Measurements from ENCODE around the gene MAP3K14.

MAP3K14 gene

DNA sequence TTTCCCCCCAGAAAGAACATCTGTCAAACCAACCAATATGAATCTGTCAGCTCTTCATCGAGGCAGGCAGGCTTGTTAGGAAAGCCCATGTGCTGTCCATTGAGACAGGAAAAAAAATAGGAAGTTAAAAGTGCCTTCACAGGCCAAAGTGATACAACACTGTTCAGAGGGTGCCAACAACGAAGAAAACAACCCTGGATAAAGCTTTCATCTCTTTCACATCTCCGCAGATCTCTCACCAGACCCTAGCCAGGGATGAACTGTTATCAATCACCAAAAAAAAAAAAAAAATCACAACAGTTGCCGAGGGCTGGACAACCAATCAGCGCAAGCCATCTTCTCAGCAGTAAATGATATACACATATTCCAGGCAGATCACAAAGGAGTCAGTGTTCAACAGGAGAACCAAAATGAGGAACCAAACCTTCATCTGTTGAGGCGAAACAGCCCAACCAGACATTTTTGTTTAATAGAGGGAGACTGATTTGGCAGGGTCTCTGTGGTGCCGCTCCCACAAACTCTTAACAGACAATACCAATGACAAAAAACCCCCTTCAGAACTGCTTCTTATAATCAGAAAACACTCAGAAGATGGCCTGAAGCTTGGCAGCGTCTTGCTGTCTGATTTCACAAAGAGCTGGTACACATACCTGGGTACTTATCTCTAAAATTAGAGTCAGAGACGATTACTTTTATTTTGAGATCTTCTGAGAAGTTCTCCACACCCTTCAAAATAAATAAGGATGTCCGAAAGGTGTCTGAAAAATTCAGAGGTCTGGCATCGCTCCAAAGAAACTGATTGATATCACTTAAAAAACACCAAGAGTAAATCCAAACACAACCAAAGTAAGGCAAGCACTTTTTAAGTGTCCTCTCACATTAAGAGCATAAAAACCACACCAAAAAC, 1.8 kb downstream of the MAP3K14 start:
- peak overlapping the region; percentile 60; the same call in 1 of the 2 replicates for H3K9ac ChIP-seq (ENCODE audit: low read depth, low read length)
- peaks cover 59% of the 10 kb centered on the region for H3K4me1 ChIP-seq (ENCODE audit: insufficient read depth, low read length)
- H3K36me3 ChIP-seq (ENCODE audit: insufficient read depth, low read length) = no peaks in the 10 kb centered on the region; the same call in 1 of the 2 replicates
- H3K9me3 ChIP-seq (ENCODE audit: control insufficient read depth, insufficient read depth, low read length) = no peaks in the 10 kb centered on the region

DNA sequence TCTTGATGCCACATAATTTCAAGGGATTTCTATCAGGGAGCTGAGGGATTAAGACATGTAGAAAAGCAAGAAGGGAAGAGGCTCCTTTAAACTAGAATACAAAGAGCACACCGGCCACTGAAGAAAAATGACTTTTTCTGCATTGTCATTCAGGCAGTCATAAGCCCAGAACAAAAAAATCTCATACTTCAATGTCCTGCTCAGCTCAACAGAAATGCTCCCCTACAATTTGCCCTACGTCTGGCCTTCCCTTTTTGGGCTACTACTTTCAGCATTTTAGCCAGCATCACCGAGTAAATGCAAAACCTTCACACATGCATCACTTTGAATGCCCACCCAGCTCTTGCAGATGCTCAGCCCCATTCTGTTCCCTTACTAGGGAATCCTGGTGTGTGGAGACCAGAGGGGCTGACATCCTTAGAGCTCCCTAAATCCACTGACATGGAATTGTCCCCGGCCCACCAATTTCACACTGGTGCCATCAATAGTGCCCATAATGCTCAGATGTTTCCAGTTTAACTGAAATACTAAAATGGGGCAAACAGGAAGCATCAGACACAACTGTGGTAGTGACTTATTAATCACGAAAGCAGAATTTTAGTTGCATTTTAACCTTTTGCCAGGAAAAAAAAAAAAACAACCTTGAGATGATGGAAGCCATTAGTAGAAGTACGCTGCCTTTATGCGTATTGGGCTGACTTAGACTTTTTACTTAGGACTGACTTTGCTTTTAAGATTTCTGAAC, 2.7 kb downstream of the MAP3K14 start:
- no peaks in the 10 kb centered on the region for H3K9me3 ChIP-seq (ENCODE audit: control insufficient read depth, insufficient read depth, low read length)
- peaks cover 52% of the 10 kb centered on the region for H3K4me1 ChIP-seq (ENCODE audit: insufficient read depth, low read length)
- no peak overlapping the region for H3K9ac ChIP-seq (ENCODE audit: low read depth, low read length)
- no peaks in the 10 kb centered on the region; the same call in 1 of the 2 replicates for H3K36me3 ChIP-seq (ENCODE audit: insufficient read depth, low read length)

DNA sequence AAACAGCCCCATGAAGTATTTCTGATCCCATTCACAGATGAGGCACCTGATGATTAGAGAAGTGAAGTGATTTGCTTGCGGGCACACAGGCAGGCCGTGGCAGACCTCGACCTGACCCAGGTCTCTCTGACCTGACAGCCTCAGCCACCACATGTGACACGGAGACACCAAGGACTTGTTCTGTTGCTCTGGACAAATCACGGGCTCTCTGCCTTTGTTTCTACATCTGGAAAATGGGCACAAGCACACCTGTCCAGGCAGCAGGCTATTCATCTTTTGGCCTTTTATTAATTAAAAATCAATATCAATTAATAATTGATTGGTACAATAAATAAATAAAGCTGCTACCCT, 3.4 kb downstream of the MAP3K14 start:
- no peaks in the 10 kb centered on the region; the same call in 1 of the 2 replicates for H3K36me3 ChIP-seq (ENCODE audit: insufficient read depth, low read length)
- H3K9me3 ChIP-seq (ENCODE audit: control insufficient read depth, insufficient read depth, low read length) = no peaks in the 10 kb centered on the region
- peaks cover 46% of the 10 kb centered on the region; the same call in 1 of the 2 replicates for H3K4me1 ChIP-seq (ENCODE audit: insufficient read depth, low read length)
- H3K9ac ChIP-seq (ENCODE audit: low read depth, low read length) = no peak overlapping the region

DNA sequence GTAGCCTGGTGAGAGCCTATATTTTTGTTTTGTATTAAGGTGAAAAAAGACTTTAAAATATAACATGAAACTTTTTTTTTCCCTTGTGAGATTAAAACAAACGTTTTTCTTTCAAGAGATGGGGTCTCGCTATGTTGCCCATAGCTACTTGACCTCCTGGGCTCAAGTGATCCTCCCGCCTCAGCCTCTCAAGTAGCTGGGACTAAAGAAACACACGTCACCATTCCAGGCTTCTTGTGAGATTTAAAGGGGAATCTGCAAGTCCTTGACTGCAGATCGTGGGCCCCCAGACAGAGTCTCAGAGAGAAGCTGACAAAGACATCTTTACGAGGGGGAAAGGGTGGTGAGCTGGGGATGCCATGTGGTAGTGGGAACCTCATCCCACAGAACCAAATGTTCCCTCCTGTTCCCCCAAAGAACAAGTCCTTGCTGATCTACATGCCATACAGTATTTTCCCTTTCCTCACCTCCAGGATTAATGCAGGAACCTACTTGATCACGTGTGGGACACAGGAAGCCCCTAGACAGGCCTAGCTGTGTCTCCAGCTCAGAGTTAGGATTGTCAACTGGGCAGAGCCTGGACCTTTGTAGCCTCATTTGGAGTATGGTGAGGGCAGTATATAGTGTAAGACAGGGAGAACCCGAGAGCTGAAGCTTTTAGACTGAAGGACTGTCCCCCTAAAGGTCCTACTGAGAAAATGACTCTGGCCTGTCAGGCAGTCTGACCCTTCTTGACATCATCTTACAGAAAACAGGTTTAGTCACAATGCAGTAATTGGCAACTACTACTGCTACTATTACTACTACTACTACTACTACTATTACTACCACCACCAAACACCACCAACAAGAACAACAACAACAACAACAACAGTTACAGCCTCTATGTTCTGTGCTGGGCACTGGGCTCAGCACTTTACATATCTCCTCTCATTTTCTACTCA, 4.1 kb downstream of the MAP3K14 start:
- Histone ChIP-seq H3K36me3 (ENCODE audit: insufficient read depth, low read length) (no peaks in the 10 kb centered on the region; the same call in 1 of the 2 replicates), H3K4me1 (ENCODE audit: insufficient read depth, low read length) (peaks cover 39% of the 10 kb centered on the region; the same call in 1 of the 2 replicates), H3K9ac (ENCODE audit: low read depth, low read length) (no peak overlapping the region), H3K9me3 (ENCODE audit: control insufficient read depth, insufficient read depth, low read length) (no peaks in the 10 kb centered on the region)

DNA sequence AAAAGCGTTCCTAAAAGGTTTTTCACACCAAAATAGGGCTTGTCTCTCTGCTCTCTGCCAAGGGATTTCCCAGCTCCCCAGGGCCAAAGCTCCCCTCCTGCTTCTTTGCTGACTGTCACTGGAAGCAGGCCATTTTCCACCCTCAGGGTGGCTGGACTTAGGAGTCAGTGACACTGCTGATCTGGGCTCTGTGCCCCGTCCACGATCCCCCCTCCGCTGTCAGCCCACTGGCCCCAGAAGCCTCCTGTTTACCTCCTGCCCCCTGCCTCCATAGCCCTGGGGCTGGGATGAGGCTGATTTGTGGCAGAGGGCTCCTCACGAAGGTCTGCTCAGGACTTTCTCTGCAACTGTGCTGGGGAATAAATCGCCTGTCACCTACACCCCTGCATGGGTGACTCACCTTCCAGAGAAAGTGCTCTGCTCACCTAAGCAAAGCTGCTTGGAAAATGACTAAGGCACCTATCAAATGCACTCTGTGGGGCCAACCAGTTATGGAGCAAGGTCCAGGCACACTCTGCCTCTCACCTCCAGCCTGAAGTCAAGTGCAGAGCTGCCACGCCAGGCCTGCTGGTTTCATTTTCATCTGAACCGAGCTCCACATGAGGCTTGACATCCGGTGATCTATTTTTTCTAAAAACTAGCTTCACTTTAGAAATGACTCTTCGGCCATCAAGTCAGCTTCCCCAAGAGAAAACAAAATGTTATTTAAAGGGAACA, 4.9 kb downstream of the MAP3K14 start:
- Histone ChIP-seq H3K9ac (ENCODE audit: low read depth, low read length) (no peak overlapping the region), H3K4me1 (ENCODE audit: insufficient read depth, low read length) (peaks cover 38% of the 10 kb centered on the region; the same call in 1 of the 2 replicates), H3K36me3 (ENCODE audit: insufficient read depth, low read length) (no peaks in the 10 kb centered on the region; the same call in 1 of the 2 replicates), H3K9me3 (ENCODE audit: control insufficient read depth, insufficient read depth, low read length) (no peaks in the 10 kb centered on the region)

DNA sequence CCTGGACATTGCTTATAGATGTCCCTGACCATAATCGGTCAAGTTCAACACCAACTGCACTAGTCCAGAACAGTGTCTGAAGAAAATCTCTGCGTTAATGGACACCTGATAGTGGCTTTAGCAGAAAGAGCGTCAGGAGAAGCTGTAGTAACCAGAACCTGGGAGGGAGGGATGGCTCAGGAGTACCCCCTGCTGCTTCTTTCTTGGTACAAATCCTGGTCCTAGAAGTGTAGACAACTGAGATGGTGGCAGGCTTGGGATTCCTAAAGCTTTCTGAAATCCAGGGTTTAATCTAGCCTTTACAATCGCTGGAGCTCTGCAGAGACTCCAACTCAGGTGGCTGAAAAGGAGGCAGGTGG, 5.4 kb downstream of the MAP3K14 start:
- Histone ChIP-seq H3K9ac (ENCODE audit: low read depth, low read length) (no peak overlapping the region), H3K9me3 (ENCODE audit: control insufficient read depth, insufficient read depth, low read length) (no peaks in the 10 kb centered on the region), H3K36me3 (ENCODE audit: insufficient read depth, low read length) (no peaks in the 10 kb centered on the region; the same call in 1 of the 2 replicates), H3K4me1 (ENCODE audit: insufficient read depth, low read length) (peaks cover 43% of the 10 kb centered on the region; the same call in 1 of the 2 replicates)

DNA sequence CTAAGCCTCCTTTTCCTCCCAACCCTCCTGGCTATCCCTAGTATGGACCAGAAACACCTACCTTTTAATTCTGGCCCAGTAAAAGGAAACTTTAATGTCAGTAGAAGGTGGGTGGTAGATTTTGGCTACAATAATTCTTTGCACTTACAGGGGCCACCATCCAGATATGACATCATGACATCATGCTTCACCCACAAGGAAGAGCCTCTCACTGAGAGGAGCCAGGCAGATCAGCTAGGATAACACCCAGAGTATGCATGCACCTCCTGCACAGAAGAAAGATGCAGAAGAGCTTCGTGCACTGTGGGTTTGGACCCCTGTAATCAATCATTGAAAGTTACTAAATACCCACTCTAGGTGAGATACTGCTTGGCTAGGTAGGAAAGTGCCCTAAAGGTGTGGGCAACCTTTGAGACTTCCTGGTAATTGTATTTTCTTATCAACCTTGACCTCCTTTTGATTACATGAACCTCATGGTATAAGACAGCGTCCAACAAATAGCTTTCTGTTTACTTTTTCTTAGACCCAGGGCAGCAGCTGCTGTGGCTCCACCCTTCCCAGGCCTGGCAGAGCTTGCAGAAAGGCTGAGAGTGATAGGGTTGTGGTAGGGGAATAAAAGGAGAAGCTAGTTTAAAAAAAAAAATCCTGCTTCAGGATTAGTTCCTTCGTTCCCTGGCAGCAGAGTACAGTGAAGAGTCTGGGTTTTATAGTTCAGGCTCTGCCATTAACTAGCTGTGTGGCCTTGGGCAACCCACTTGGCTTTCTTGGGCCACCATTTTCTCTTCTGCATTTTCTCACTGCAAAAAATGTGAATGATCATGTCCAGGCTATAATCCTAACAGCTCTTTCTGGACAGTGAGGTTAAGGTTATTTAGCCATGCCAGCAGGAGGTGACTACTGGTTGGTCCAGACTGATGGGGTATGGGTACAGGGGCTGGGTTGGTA, 6.2 kb downstream of the MAP3K14 start:
- no peaks in the 10 kb centered on the region; the same call in 1 of the 2 replicates for H3K36me3 ChIP-seq (ENCODE audit: insufficient read depth, low read length)
- no peaks in the 10 kb centered on the region for H3K9me3 ChIP-seq (ENCODE audit: control insufficient read depth, insufficient read depth, low read length)
- H3K4me1 ChIP-seq (ENCODE audit: insufficient read depth, low read length) = peaks cover 46% of the 10 kb centered on the region; the same call in 1 of the 2 replicates
- no peak overlapping the region for H3K9ac ChIP-seq (ENCODE audit: low read depth, low read length)

DNA sequence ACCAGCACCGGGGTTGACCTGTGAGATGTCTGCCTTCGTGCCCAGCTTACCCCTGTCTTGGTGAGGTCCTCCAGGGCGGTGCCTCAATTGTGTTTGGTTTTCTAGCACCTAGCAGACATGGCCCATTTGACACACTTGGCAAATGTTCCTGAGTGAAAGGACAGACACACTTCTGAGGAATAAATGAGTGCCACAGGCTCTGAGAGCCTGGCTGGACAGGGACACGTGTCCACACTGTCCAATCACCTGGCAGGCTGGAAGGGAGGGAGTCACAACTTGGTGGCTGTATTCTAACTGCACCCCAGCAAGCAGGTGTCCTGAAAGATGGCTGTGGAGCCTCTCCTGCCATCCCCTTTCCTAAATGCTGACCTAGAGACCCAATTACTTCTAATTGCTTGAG, 7.4 kb downstream of the MAP3K14 start:
- Histone ChIP-seq H3K4me1 (ENCODE audit: insufficient read depth, low read length) (peaks cover 33% of the 10 kb centered on the region; the same call in 1 of the 2 replicates), H3K9me3 (ENCODE audit: control insufficient read depth, insufficient read depth, low read length) (no peaks in the 10 kb centered on the region), H3K36me3 (ENCODE audit: insufficient read depth, low read length) (no peaks in the 10 kb centered on the region; the same call in 1 of the 2 replicates), H3K9ac (ENCODE audit: low read depth, low read length) (no peak overlapping the region)

DNA sequence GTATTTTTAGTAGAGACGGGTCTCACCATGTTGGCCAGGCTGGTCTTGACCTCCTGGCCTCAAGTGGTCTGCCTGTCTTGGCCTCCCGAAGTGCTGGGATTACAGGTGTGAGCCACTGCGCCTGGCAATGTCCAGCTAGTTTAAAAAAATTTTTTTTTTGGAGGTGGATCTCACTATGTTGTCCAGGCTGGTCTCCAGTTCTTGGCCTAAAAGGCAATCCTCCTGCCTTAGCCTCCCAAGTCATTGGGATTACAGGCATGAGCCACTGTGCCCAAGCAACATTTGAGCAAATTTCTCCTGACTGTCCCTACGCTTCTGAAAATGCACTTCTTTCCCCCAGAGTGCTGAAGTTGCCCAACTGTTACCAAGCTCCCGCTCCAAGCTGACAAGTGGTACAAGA, 8.0 kb downstream of the MAP3K14 start:
- H3K9ac ChIP-seq (ENCODE audit: low read depth, low read length) = no peak overlapping the region
- H3K4me1 ChIP-seq (ENCODE audit: insufficient read depth, low read length) = peaks cover 28% of the 10 kb centered on the region; the same call in 1 of the 2 replicates
- no peaks in the 10 kb centered on the region; the same call in 1 of the 2 replicates for H3K36me3 ChIP-seq (ENCODE audit: insufficient read depth, low read length)
- no peaks in the 10 kb centered on the region for H3K9me3 ChIP-seq (ENCODE audit: control insufficient read depth, insufficient read depth, low read length)

DNA sequence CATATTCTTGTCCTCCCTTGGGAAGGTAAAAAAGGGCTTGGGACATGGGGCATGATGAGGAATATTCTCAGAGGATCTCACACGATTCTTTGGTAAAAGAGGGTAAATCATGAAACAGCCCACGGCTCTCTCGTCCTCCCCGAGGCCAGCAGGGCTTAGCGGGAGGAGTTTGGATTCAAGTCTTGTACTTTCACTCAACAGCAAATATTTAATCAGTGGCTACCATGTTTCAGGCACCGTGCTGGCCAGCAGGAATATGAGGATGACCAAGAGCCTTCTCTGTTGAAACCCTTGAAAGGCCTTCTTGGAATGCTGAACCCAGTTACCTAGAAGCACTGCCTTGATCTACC, 8.8 kb downstream of the MAP3K14 start:
- Histone ChIP-seq H3K4me1 (ENCODE audit: insufficient read depth, low read length) (peaks cover 25% of the 10 kb centered on the region; the same call in 1 of the 2 replicates), H3K9ac (ENCODE audit: low read depth, low read length) (no peak overlapping the region), H3K36me3 (ENCODE audit: insufficient read depth, low read length) (no peaks in the 10 kb centered on the region; the same call in 1 of the 2 replicates), H3K9me3 (ENCODE audit: control insufficient read depth, insufficient read depth, low read length) (no peaks in the 10 kb centered on the region)

DNA sequence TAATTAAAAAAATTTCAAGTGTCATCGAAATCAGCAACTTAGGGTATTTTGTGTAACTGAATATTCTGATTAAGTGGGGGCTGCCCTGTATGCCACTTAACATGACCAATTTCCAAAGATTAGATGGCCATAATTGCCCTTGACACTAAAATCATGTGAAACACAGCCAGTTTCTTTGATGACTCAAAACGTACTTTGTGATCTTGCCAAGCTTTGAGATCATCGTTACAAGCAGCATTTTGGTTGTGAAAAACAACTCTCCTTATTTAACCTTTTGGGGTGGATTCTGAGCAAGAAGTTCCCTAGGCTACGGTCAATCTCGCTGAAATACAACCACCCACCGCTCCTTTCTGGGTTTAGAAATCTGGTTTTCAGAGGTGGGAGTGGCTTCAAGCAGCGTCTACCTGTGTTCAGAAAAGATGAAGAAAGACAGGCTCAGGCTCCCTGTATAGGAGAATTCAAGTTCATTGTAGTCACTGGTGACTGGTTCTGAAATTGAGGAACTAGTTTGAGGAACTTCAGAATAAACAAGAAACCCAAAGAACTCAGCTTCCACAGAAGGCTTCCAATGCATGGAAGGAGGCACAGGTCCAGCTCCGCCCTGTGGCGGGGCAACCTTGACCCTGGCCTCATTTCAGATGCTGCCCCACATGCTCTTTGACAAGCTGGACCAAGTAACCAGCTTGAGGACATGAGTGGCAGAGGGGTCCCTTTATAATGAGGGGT, 9.4 kb downstream of the MAP3K14 start:
- H3K36me3 ChIP-seq (ENCODE audit: insufficient read depth, low read length) = no peaks in the 10 kb centered on the region; the same call in 1 of the 2 replicates
- H3K4me1 ChIP-seq (ENCODE audit: insufficient read depth, low read length) = peaks cover 20% of the 10 kb centered on the region; the same call in 1 of the 2 replicates
- no peak overlapping the region for H3K9ac ChIP-seq (ENCODE audit: low read depth, low read length)

DNA sequence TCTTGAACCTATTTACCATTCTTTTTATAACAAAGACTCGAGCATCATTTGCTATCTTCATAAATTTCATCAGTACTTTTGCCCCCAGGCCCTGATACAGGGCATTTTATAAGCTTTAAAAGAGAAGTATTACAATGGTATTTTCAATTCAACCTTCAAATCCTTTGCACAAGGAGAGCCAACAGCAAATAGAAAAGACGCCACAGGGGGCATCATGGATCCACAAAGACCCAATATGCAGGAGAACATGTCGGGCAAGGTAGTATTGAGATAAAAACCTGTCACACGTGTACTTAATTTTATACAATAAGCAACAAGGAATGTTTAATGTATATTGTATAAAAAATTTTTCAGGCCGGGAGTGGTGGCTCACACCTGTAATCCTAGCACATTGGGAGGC, 10.2 kb downstream of the MAP3K14 start:
- Histone ChIP-seq H3K9ac (ENCODE audit: low read depth, low read length) (no peak overlapping the region), H3K9me3 (ENCODE audit: control insufficient read depth, insufficient read depth, low read length) (no peaks in the 10 kb centered on the region), H3K4me1 (ENCODE audit: insufficient read depth, low read length) (peaks cover 11% of the 10 kb centered on the region; the same call in 1 of the 2 replicates), H3K36me3 (ENCODE audit: insufficient read depth, low read length) (no peaks in the 10 kb centered on the region; the same call in 1 of the 2 replicates)

More for the DNA sequence above, 9.4 kb downstream of the MAP3K14 start:
- H3K9me3 ChIP-seq (ENCODE audit: control insufficient read depth, insufficient read depth, low read length) = no peaks in the 10 kb centered on the region
